GM11168 (cell line): Measurements from ENCODE around the gene LENG1.

ENCODE experiments used
- in situ Hi-C: fragments of 300-500 bp; cut with MboI; formaldehyde crosslinking; loops from one replicate; pipeline ENCODE4 v1.12.0; 2022; ENCODE audit warnings: low sequenced_read_pairs; ENCODE audit not compliant: unreplicated experiment

The LENG1 gene

GRCh38 chr19:54121259-54121658 is 38.3 kb downstream of the LENG1 start:
- in situ Hi-C loops = loop anchor here (25.0 kb wide), 1 partner anchor 1991 kb away; the partner anchor contains the start of gene ZNF787

GRCh38 chr19:54115109-54116063 is 44.1 kb downstream of the LENG1 start, which contains the start of the genes PRPF31 and TFPT:
TSS of gene PRPF31 (plus strand) at chr19:54115754. CDS start at chr19:54118279, 2,525 bp downstream.
TSS of gene TFPT (minus strand) at chr19:54115657. CDS start at chr19:54115269, 388 bp downstream.
- in situ Hi-C loops = loop anchor here (25.0 kb wide), 1 partner anchor 1997 kb away; the partner anchor contains the start of gene ZNF787

DNA sequence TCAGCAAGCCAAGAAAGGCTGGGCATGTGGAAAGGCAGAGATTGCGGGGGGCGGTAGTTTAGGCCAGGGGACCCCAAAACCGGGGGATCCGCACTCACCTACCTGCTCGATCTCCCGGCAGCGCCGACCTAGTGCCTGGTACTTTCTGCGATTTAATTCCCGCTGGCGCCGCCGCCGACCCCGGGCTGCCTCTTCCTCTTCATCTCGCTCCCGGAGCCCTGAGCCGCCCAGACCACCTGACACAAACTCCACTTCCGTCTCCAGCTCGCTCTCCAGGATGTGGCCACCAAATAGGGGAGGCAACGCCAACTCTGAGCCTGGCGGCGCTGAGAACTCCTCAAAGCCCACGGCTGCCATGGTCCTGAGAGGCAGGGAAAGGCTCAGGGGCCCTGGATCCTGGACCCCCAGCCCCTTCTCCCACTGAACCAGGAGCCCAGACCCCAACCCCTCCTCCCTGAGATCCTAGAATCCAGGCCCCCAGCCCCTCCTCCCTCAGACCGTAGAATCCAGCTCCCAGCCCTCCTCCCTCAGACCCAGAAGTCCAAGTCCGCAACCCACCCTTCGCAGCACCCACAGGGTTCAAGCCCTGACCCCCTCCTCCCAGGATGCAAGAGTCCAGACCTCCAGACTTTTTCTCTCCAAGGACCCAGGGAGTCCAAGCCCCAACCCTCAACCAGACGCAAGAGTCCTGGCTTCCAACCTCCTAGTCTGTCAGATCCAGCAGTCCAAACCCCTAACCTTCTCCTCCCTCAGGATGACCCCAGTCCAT is 45.0 kb downstream of the LENG1 start:
- in situ Hi-C loops = loop anchor here (25.0 kb wide), 1 partner anchor 1998 kb away; the partner anchor contains the start of gene ZNF787

GRCh38 chr19:54109651-54110050 is 49.9 kb downstream of the LENG1 start:
- in situ Hi-C loops = loop anchor here (25.0 kb wide), 1 partner anchor 2003 kb away; the partner anchor contains the start of gene ZNF787

DNA sequence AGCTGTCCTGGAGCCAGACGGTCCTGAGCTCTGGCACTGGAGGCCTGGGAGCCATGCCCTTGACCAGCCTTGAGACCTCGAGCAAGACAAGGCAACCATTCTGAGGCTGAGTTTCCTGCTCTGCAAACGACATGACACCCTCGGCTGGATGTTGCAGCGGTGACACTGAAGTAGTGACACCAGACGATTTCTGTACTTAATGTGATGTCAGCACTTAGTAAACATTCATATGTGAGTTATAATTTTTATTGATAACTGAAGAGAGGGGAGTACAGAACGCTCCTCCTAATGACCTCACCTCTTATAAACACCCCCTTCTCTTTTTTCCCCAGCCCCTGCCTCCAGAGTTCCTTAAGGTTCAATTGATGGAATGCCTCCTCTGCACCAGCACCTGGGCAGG is 51.0 kb downstream of the LENG1 start:
- in situ Hi-C loops = loop anchor here (25.0 kb wide), 1 partner anchor 2004 kb away; the partner anchor contains the start of gene ZNF787

DNA sequence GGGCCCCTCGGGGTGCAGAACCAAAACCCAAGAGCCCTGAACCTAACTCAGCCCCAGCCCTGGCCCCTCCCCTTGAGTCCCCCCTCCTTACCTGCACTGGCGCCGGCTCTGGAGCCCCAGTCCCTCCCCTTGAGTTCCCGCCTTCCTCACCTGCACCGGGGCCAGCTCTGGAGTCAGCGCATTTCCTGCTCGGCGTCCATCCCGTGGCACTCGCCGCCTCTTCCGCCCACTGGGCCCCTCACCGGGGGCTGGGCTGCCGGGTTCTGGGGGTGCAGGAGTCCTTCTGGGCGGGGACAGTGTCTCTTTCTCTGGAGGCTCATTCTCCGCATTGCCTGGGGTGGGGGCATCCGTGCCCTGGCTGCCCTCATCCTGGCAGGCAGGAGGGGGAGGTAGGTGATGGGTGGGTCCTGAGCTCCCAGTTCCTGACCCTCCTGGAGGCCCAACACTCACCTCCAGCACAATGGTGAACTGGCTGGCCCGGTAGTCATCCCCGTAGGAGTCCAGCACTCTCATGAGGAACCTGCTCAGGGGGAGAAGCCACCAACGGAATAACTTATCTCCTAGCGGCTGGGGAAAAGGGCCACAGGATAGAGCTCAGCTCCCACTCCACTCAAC is 51.5 kb downstream of the LENG1 start:
- in situ Hi-C loops = loop anchor here (25.0 kb wide), 1 partner anchor 2004 kb away; the partner anchor contains the start of gene ZNF787

DNA sequence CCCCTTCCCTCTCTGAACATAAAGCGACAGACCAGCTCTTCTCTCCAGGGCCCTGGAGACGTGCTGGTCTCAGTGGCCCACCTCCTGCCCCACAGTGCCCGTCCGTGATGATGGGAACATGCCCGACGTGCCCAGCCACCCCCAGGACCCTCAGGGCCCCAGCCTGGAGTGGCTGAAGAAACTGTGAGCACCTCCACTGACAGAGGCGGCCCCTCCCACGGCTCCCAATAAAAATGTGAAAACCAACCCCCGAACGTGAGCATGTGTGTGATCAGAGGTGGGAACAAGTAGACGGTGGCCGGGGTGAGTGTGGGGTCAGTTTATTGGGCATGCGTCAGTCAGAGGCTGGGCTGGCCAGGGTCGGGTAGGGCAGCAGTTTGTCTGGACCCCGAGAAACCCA is 52.8 kb downstream of the LENG1 start:
- in situ Hi-C loops = loop anchor here (25.0 kb wide), 1 partner anchor 2006 kb away; the partner anchor contains the start of gene ZNF787

GRCh38 chr19:54105796-54106195 is 53.7 kb downstream of the LENG1 start:
- in situ Hi-C loops = loop anchor here (25.0 kb wide), 1 partner anchor 2007 kb away; the partner anchor contains the start of gene ZNF787
